HG02571 (cell line): ENCODE data around the gene PCDHA13.
"Not testable (repeated sequence)": the region's sequence is repeated elsewhere in the genome, so short reads cannot be mapped to it uniquely, and the experiment has no call there.

ENCODE experiments used
- ATAC-seq: cut with Tn5 transposase; IDR thresholded peaks from one replicate; pipeline ENCODE4 v1.9.1; 2021; ENCODE audit warnings: mild to moderate bottlenecking, moderate library complexity; ENCODE audit not compliant: unreplicated experiment

The PCDHA13 gene, protein sequence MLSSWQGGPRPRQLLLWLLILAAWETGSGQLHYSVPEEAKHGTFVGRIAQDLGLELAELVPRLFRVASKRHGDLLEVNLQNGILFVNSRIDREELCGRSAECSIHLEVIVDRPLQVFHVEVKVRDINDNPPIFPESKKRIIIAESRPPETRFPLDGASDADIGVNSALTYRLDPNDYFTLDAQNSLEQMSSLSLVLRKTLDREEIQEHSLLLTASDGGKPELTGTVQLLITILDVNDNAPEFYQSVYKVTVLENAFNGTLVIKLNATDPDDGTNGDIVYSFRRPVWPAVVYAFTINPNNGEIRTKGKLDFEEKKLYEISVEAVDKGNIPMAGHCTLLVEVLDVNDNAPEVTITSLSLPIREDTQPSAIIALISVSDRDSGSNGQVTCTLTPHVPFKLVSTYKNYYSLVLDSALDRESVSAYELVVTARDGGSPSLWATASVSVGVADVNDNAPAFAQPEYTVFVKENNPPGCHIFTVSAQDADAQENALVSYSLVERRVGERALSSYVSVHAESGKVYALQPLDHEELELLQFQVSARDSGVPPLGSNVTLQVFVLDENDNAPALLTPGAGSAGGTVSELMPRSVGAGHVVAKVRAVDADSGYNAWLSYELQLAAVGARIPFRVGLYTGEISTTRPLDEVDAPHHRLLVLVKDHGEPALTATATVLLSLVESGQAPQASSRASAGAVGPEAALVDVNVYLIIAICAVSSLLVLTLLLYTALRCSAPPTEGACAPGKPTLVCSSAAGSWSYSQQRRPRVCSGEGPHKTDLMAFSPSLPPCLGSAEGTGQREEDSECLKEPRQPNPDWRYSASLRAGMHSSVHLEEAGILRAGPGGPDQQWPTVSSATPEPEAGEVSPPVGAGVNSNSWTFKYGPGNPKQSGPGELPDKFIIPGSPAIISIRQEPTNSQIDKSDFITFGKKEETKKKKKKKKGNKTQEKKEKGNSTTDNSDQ

DNA sequence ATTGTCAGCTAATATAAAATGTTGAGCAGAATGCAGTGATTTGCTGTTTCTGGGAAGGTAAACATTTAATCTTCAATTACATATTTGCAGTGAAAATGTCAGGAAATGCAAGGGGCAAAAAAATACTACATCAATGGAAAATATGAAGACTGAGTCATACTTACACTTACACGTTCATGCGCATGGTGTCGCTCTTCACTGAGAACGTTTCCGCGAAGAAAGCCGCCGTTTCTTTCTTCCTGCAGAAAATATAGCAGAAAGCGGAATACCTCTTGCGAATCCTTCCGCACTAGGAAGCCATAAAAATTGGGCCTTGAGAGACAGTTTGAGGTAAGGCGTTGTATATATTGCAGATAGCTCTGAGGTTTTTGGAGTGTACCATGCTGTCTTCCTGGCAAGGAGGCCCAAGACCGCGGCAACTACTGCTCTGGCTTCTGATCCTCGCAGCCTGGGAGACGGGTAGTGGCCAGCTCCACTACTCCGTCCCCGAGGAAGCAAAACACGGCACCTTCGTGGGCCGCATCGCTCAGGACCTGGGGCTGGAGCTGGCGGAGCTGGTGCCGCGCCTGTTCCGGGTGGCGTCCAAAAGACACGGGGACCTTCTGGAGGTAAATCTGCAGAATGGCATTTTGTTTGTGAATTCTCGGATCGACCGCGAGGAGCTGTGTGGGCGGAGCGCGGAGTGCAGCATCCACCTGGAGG lies at the start of gene PCDHA13:
TSS of gene PCDHA13 (plus strand) at position 236 of the 702 bp plus-strand sequence. CDS start at position 381, 145 bp downstream.
- ATAC-seq = no peak

DNA sequence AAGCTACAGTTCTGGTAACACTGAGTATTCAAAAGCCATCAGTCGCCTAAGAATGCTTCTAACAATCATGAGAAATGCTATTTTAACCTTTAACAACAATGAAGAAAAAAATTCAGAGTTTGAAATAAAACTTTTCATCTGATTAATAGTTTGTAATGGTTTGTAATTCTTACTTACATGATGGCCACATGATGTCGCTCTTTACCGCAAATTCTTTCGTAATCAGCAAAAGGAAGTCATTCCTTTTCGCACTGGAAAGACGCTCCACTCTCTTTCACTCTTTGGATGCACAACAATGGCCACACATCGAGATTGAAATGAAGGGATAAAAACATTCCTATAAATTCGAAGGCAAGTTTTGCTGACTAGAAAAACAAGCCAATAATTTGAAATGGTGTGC lies 47.9 kb upstream of the PCDHA13 start, which contains the start of gene PCDHA7:
TSS of gene PCDHA7 (plus strand) at position 277 of the 400 bp plus-strand sequence. CDS start at position 392, 115 bp downstream.
- no peak for ATAC-seq

DNA sequence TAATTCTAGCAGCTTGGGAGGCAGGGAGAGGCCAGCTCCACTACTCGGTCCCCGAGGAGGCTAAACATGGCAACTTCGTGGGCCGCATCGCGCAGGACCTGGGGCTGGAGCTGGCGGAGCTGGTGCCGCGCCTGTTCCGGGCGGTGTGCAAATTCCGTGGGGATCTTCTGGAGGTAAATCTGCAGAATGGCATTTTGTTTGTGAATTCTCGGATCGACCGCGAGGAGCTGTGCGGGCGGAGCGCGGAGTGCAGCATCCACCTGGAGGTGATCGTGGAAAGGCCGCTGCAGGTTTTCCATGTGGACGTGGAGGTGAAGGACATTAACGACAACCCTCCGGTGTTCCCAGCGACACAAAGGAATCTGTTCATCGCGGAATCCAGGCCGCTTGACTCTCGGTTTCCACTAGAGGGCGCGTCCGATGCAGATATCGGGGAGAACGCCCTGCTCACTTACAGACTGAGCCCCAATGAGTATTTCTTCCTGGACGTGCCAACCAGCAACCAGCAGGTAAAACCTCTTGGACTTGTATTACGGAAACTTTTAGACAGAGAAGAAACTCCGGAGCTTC lies 47.4 kb upstream of the PCDHA13 start:
- not testable (repeated sequence) for ATAC-seq

DNA sequence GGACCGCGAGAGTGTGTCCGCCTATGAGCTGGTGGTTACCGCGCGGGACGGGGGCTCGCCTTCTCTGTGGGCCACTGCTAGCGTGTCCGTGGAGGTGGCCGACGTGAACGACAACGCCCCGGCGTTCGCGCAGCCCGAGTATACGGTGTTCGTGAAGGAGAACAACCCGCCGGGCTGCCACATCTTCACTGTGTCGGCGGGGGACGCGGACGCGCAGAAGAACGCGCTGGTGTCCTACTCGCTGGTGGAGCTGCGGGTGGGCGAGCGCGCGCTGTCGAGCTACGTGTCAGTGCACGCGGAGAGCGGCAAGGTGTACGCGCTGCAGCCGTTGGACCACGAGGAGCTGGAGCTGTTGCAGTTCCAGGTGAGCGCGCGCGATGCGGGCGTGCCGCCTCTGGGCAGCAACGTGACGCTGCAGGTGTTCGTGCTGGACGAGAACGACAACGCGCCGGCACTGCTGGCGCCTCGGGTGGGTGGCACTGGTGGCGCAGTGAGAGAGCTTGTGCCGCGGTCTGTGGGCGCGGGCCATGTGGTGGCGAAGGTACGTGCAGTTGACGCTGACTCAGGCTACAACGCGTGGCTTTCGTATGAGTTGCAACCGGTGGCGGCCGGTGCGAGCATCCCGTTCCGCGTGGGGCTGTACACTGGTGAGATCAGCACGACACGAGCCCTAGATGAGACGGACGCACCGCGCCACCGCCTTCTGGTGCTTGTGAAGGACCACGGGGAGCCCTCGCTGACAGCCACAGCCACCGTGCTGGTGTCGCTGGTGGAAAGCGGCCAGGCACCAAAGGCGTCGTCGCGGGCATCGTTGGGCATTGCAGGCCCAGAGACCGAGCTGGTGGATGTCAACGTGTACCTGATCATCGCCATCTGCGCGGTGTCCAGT lies 46.1 kb upstream of the PCDHA13 start:
- no peak for ATAC-seq

DNA sequence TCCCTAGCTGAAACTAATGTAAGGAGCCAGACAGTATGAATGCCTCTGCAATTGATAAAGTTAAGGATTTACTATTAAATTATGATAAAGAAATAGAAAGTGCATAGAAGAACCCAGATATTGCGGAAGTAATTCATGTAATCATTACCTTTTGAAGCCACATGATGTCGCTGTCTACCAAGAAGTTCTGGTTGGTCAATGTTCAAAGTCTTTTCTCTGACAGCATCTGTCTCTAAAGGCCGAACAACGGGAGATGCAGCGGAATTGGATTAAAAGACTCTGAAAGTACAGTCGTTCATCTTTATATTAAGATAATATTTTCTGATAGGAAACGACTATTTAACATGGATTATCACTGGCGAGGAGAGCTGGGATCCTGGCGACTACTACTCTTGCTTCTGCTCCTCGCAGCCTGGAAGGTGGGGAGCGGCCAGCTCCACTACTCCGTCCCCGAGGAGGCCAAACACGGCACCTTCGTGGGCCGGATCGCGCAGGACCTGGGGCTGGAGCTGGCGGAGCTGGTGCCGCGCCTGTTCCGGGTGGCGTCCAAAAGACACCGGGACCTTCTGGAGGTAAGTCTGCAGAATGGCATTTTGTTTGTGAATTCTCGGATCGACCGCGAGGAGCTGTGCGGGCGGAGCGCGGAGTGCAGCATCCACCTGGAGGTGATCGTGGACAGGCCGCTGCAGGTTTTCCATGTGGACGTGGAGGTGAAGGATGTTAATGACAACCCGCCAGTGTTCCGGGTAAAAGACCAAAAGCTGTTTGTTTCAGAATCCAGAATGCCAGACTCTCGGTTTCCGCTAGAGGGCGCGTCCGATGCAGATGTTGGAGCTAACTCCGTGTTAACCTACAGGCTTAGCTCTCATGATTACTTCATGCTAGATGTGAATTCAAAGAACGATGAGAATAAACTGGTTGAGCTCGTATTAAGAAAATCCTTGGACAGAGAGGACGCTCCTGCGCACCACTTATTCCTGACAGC lies 40.7 kb upstream of the PCDHA13 start, which contains the start of gene PCDHA8:
TSS of gene PCDHA8 (plus strand) at position 210 of the 985 bp plus-strand sequence. CDS start at position 345, 135 bp downstream.
- ATAC-seq = no peak

DNA sequence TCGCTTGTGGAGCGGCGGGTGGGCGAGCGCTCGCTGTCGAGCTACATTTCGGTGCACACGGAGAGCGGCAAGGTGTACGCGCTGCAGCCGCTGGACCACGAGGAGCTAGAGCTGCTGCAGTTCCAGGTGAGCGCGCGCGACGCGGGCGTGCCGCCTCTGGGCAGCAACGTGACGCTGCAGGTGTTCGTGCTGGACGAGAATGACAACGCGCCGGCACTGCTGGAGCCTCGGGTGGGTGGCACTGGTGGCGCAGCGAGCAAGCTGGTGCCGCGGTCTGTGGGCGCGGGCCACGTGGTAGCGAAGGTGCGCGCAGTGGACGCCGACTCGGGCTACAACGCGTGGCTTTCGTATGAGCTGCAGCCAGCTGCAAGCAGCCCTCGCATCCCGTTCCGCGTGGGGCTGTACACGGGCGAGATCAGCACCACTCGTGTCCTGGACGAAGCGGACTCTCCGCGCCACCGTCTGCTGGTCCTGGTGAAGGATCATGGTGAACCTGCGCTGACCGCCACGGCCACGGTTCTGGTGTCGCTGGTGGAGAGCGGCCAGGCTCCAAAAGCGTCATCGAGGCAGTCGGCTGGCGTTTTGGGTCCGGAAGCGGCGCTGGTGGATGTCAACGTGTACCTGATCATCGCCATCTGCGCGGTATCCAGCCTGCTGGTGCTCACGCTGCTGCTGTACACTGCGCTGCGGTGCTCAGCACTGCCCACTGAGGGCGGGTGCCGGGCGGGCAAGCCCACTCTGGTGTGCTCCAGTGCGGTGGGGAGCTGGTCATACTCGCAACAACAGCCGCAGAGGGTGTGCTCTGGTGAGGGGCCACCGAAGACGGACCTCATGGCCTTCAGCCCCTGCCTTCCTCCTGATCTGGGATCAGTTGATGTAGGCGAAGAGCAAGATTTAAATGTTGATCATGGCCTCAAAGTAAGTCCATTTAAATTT lies 38.9 kb upstream of the PCDHA13 start:
- ATAC-seq = no peak

DNA sequence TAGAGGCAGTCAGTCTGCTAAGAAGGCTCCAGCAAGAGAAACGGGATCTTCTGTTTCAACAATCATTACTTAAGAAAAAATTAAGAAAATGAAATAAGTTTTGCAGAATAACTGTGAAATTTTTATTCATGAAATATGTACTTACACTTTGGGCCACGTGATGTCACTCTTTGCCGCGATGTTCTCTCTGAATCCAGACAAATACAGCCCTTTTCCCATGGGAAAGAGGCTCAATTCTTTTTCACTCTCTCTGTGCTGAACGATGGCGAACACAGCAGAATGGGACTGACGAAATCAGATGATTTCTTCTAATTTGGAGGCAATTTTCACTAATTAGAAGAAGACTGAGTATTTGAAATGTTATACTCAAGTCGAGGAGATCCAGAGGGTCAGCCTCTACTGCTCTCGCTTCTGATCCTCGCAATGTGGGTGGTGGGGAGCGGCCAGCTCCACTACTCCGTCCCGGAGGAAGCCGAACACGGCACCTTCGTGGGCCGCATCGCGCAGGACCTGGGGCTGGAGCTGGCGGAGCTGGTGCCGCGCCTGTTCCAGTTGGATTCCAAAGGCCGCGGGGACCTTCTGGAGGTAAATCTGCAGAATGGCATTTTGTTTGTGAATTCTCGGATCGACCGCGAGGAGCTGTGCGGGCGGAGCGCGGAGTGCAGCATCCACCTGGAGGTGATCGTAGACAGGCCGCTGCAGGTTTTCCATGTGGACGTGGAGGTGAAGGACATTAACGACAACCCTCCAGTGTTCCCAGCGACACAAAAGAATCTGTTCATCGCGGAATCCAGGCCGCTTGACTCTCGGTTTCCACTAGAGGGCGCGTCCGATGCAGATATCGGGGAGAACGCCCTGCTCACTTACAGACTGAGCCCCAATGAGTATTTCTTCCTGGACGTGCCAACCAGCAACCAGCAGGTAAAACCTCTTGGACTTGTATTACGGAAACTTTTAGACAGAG lies 33.5 kb upstream of the PCDHA13 start, which contains the start of gene PCDHA9:
TSS of gene PCDHA9 (plus strand) at position 244 of the 964 bp plus-strand sequence. CDS start at position 358, 114 bp downstream.
- ATAC-seq = not testable (repeated sequence)

DNA sequence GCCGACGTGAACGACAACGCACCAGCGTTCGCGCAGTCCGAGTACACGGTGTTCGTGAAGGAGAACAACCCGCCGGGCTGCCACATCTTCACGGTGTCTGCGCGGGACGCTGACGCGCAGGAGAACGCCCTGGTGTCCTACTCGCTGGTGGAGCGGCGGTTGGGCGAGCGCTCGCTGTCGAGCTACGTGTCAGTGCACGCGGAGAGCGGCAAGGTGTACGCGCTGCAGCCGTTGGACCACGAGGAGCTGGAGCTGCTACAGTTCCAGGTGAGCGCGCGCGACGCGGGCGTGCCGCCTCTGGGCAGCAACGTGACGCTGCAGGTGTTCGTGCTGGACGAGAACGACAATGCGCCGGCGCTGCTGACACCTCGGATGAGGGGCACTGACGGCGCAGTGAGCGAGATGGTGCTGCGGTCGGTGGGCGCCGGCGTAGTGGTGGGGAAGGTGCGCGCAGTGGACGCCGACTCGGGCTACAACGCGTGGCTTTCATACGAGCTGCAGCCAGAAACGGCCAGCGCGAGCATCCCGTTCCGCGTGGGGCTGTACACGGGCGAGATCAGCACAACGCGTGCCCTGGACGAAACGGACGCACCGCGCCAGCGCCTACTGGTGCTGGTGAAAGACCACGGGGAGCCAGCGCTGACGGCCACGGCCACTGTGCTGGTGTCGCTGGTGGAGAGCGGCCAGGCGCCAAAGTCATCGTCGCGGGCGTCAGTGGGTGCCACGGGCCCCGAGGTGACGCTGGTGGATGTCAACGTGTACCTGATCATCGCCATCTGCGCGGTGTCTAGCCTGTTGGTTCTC lies 31.9 kb upstream of the PCDHA13 start:
- not testable (repeated sequence) for ATAC-seq

DNA sequence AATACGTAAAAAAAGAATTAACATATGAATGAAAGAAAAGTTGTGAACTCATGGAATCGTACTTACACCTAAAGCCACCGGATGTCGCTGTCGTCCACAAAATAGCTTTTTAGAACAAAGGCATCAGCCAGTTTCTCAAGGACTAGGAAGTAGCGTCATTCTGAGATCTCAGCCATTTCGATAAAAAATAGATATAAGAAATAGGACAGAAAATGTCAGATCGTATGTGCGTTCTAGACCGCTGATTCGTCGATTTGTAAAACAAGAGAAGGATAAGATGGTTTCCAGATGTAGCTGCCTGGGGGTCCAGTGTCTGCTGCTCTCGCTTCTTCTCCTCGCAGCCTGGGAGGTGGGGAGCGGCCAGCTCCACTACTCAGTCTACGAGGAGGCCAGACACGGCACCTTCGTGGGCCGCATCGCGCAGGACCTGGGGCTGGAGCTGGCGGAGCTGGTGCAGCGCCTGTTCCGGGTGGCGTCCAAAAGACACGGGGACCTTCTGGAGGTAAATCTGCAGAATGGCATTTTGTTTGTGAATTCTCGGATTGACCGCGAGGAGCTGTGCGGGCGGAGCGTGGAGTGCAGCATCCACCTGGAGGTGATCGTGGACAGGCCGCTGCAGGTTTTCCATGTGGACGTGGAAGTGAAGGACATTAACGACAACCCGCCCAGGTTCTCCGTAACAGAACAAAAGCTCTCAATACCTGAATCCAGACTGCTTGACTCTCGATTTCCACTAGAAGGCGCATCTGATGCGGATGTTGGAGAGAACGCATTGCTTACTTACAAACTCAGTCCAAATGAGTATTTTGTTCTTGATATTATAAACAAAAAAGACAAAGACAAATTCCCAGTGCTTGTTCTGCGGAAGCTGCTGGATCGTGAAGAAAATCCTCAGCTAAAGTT lies 25.9 kb upstream of the PCDHA13 start, which contains the start of gene PCDHA10:
TSS of gene PCDHA10 (plus strand) at position 126 of the 903 bp plus-strand sequence. CDS start at position 278, 152 bp downstream.
- ATAC-seq = no peak

DNA sequence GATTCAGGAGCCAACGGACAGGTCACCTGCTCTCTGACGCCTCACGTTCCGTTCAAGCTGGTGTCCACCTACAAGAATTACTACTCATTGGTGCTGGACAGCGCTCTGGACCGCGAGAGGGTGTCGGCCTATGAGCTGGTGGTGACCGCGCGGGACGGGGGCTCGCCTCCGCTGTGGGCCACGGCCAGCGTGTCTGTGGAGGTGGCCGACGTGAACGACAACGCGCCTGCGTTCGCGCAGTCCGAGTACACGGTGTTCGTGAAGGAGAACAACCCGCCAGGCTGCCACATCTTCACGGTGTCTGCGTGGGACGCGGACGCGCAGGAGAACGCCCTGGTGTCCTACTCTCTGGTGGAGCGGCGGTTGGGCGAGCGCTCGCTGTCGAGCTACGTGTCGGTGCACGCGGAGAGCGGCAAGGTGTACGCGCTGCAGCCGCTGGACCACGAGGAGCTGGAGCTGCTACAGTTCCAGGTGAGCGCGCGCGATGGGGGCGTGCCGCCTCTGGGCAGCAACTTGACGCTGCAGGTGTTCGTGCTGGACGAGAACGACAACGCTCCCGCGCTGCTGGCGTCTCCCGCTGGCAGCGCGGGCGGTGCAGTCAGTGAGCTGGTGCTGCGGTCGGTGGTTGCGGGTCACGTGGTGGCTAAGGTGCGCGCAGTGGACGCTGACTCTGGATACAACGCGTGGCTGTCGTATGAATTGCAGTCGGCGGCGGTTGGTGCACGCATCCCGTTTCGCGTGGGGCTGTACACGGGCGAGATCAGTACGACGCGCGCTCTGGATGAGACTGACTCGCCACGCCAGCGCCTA lies 24.5 kb upstream of the PCDHA13 start:
- ATAC-seq = no peak

DNA sequence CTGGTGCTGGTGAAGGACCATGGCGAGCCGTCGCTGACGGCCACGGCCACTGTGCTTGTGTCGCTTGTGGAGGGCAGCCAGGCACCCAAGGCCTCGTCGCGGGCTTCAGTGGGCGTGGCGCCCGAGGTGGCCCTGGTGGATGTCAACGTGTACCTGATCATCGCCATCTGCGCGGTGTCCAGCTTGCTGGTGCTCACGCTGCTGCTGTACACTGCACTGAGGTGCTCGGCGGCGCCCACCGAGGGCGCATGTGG lies 24.0 kb upstream of the PCDHA13 start:
- no peak for ATAC-seq

DNA sequence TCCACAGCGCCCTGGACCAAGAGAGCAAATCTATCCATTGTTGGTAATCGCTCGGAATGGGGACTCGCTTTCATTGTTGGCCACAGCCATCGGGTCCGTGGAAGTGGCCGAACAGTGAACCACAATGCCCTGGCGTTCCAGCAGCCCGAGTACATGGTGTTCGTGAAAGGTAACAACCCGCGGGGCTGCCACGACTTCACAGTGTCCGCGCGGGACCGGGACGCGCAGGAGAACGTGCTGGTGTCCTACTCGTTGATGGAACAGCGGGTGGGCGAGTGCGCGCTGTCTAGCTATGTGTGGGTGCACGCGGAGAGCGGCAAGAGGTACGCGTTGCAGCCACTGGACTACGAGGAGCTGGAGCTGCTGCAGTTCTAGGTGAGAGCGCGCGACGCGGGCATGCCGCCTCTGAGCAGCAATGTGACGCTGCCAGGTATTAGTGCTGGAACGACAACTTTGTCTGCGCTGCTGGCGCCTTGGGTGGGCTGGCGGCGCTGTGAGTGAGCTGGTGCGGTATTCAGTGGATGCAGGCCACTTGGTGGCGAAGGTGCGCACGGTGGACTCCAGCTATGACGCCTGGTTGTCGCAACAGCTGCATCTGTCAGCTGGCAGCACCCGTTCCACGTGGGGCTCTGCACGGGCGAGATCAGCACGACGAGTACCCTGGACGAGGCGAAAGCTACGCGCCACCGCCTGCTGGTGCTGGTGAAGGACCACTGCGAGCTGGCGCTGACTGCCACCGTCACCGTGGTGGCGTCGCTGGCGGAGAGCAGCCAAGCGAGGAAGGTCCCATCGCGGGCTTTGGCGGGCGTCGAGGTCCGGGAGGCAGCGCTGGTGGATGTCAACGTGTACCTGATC lies 19.3 kb upstream of the PCDHA13 start:
- no peak for ATAC-seq
